Endothelial cell of umbilical vein (primary cell): ENCODE results near the gene AP1S2. TPM values are rescaled to one million over a fixed set of nuclear protein-coding genes. Genes with fewer than 3 reads are reported as not detected.

Source experiments
- BruUV-seq: library from RNA; stranded (reverse); fragments of 400-500 nt; replicated peaks from 2 replicates; lab custom pipeline; 2021; lab: Mats Ljungman, UMichigan
- CTCF ChIA-PET: fragments of 300-600, 350-600 bp; sonication (Branson Sonifier 250); formaldehyde crosslinking; loops from one replicate; lab custom pipeline; 2021; ENCODE audit warnings: antibody characterized with exemption, inconsistent platforms; lab: Charles Lee
- POLR2A ChIA-PET: fragments of 300-600, 350-600 bp; sonication (Branson Sonifier 250); formaldehyde crosslinking; loops from one replicate; lab custom pipeline; 2021; ENCODE audit warnings: antibody characterized with exemption, inconsistent platforms; lab: Charles Lee
- DNase-seq: peaks from one replicate; pipeline ENCODE4 v3.0.0-alpha.2; 2011; ENCODE audit warnings: low read depth, low spot score
- FAIRE-seq: peaks from 2 replicates; lab custom pipeline; 2011; peaks lifted over from hg19 to GRCh38; lab: Jason Lieb, UNC
- H2AFZ ChIP-seq: 2 replicates; pipeline ENCODE4 v1.6.0; 2012; ENCODE audit warnings: low read depth, low read length, control low read depth, inconsistent platforms
- H3K27ac ChIP-seq: 2 replicates; pipeline ENCODE4 v1.5.1; 2011; ENCODE audit warnings: low read depth, mild to moderate bottlenecking, control low read depth, low read length, moderate library complexity; ENCODE audit not compliant: insufficient read depth
- H3K27me3 ChIP-seq, 2 experiments: 2 replicates each; pipeline versions ENCODE4 v1.6.0 to v1.6.1; 2011; ENCODE audit warnings: low read length in 2 of 2, mixed read lengths in 1 of 2; ENCODE audit not compliant: control insufficient read depth in 2 of 2, insufficient read depth in 2 of 2
- H3K36me3 ChIP-seq, 2 experiments: 2 replicates in 1 of 2; 3 replicates in 1 of 2; pipeline ENCODE4 v1.5.1; 2011; ENCODE audit warnings: low read length in 2 of 2, mild to moderate bottlenecking in 1 of 2, moderate library complexity in 1 of 2; ENCODE audit not compliant: control insufficient read depth in 2 of 2, insufficient read depth in 2 of 2; ENCODE audit errors: extremely low read depth in 1 of 2
- H3K4me1 ChIP-seq: 3 replicates; pipeline ENCODE4 v1.5.1; 2011; ENCODE audit warnings: mild to moderate bottlenecking, low read length; ENCODE audit not compliant: control insufficient read depth, insufficient read depth; ENCODE audit errors: extremely low read depth
- H3K4me2 ChIP-seq: 2 replicates; pipeline ENCODE4 v1.6.1; 2011; ENCODE audit warnings: low read length, control low read depth, mixed read lengths; ENCODE audit not compliant: insufficient read depth
- H3K4me3 ChIP-seq, 3 experiments: fragments of 200-600 bp in 1 of 3; sonication (generic), shearing (Covaris generic) in 1 of 3; replicated peaks in 1 of 3; 2 replicates each; pipeline ENCODE4 v1.5.1; 2011 to 2016; ENCODE audit warnings: control low read depth in 3 of 3, low read length in 3 of 3, mild to moderate bottlenecking in 2 of 3, inconsistent platforms in 1 of 3, low read depth in 1 of 3, moderate library complexity in 1 of 3; ENCODE audit not compliant: insufficient read depth in 1 of 3
- H3K79me2 ChIP-seq: 2 replicates; pipeline ENCODE4 v1.6.0; 2012; ENCODE audit warnings: low read length, inconsistent platforms; ENCODE audit not compliant: control insufficient read depth, insufficient read depth
- H3K9ac ChIP-seq: replicated peaks from 2 replicates; pipeline ENCODE3; 2011; ENCODE audit warnings: low read length, control low read depth; ENCODE audit not compliant: insufficient read depth; ENCODE audit errors: extremely low read depth
- H3K9me1 ChIP-seq: replicated peaks from 3 replicates; pipeline ENCODE4 v1.6.0; 2011; ENCODE audit warnings: mild to moderate bottlenecking, low read length; ENCODE audit not compliant: control insufficient read depth, insufficient read depth; ENCODE audit errors: extremely low read depth
- H3K9me3 ChIP-seq: replicated peaks from 2 replicates; pipeline ENCODE4 v1.5.1; 2012; ENCODE audit warnings: low read length, inconsistent platforms; ENCODE audit not compliant: control insufficient read depth, insufficient read depth
- H4K20me1 ChIP-seq: replicated peaks from 2 replicates; pipeline ENCODE3; 2011; ENCODE audit warnings: mild to moderate bottlenecking, low read length; ENCODE audit not compliant: control insufficient read depth, insufficient read depth; ENCODE audit errors: extremely low read depth
- FOS ChIP-seq: IDR thresholded peaks from 2 replicates; pipeline ENCODE4 v1.6.1; 2011; ENCODE audit warnings: mild to moderate bottlenecking, low read length, moderate library complexity, borderline replicate concordance; ENCODE audit not compliant: insufficient read depth
- GATA2 ChIP-seq: IDR thresholded peaks from 2 replicates; pipeline ENCODE4 v1.7.0; 2011; ENCODE audit warnings: low read depth, mild to moderate bottlenecking, moderate library complexity, mixed read lengths, low read length; ENCODE audit not compliant: insufficient read length, insufficient read depth
- MYC ChIP-seq: IDR thresholded peaks from one replicate; pipeline ENCODE4 v1.6.1; 2011; ENCODE audit warnings: mild to moderate bottlenecking, low read depth, low read length
- POLR2A ChIP-seq: IDR thresholded peaks from 2 replicates; pipeline ENCODE4 v1.6.1; 2012; ENCODE audit warnings: low read depth, mild to moderate bottlenecking, control low read depth, low read length
- POLR2AphosphoS5 ChIP-seq: IDR thresholded peaks from 2 replicates; pipeline ENCODE4 v1.6.1; 2012; ENCODE audit warnings: low read depth, mild to moderate bottlenecking, control low read depth, low read length, moderate library complexity; ENCODE audit not compliant: insufficient read depth
- dilution Hi-C: fragments of 300-500 bp; cut with MboI; formaldehyde crosslinking; loops from one replicate; pipeline ENCODE4 v1.15.0; 2019; ENCODE audit warnings: low sequenced_read_pairs; ENCODE audit not compliant: extremely low pct_ligation_motif_present
- intact Hi-C: fragments of 100-400 bp; cut with micrococcal nuclease; formaldehyde crosslinking; loops from one replicate; pipeline ENCODE4 v1.10.0; 2022
- polyA plus RNA-seq, 4 experiments: library from polyadenylated mRNA; depleted of rRNA in 3 of 4; stranded (reverse) in 3 of 4; unstranded in 1 of 4; fragments of >200 nt; gene quantifications; 2 replicates each; pipeline versions ENCODE4 v1.2.1 to v1.2.3, GENCODE V29; 2011 to 2012; ENCODE audit warnings: missing spikeins in 1 of 4
- total RNA-seq: library from RNA; stranded (reverse); gene quantifications from 2 replicates; pipeline ENCODE4 v1.2.3, GENCODE V29; 2021
- TF ChIP-seq, protein P1 (sequence below): IDR thresholded peaks from 2 replicates; pipeline ENCODE4 v1.6.1; 2011; ENCODE audit not compliant: insufficient read depth, insufficient read length
- TF ChIP-seq, protein P2 (sequence below), 2 donors: IDR thresholded peaks; 1 replicate in 1 of 2; 2 replicates in 1 of 2; pipeline ENCODE4 v1.5.1; 2011; ENCODE audit warnings: low read length in 2 of 2, mild to moderate bottlenecking in 2 of 2, moderate library complexity in 2 of 2, control low read depth in 1 of 2, inconsistent platforms in 1 of 2, low read depth in 1 of 2; ENCODE audit not compliant: insufficient read depth in 1 of 2; ENCODE audit errors: extremely low read depth in 1 of 2

The AP1S2 gene
- total and polyA plus RNA-seq, 2 donors (not counting 3 experiments of a cell fraction or from before 2014, with no cell fraction given), result 21.0 to 37.3 TPM

DNA sequence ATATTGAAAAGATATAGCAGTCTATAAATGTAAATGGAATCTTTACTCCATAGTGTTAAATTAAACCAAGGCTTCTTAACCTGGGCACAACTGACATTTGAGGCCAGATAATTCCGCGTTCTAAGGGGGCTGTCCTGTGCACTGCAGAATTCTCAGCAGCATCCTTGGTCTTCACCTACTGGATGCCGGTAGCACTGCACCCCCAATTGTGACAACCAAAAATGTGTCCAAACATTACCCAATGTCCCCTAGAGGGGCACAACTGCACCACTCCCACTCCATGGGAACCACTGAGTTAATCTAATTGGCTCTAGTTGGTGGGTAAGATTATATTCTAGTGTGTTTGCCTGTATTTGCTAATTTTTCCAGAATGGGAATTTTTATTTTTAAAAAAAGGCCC lies 16.6 kb downstream of the AP1S2 start:
- H3K9me3 ChIP-seq, result no peaks in the 10 kb centered on the region
- no peak for DNase-seq
- ChIA-PET POLR2A (no interaction called here), CTCF (no interaction called here)
- H3K27me3 ChIP-seq, result no peaks in the 10 kb centered on the region
- H2AFZ ChIP-seq, result no peak overlapping the region
- FAIRE-seq, result no peak
- no peak overlapping the region for H3K27ac ChIP-seq
- H3K9me1 ChIP-seq, result no peaks in the 10 kb centered on the region
- TF ChIP-seq, protein P1, sequence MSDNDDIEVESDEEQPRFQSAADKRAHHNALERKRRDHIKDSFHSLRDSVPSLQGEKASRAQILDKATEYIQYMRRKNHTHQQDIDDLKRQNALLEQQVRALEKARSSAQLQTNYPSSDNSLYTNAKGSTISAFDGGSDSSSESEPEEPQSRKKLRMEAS, result no peak
- no peak for TF ChIP-seq POLR2AphosphoS5
- TF ChIP-seq, protein P2, sequence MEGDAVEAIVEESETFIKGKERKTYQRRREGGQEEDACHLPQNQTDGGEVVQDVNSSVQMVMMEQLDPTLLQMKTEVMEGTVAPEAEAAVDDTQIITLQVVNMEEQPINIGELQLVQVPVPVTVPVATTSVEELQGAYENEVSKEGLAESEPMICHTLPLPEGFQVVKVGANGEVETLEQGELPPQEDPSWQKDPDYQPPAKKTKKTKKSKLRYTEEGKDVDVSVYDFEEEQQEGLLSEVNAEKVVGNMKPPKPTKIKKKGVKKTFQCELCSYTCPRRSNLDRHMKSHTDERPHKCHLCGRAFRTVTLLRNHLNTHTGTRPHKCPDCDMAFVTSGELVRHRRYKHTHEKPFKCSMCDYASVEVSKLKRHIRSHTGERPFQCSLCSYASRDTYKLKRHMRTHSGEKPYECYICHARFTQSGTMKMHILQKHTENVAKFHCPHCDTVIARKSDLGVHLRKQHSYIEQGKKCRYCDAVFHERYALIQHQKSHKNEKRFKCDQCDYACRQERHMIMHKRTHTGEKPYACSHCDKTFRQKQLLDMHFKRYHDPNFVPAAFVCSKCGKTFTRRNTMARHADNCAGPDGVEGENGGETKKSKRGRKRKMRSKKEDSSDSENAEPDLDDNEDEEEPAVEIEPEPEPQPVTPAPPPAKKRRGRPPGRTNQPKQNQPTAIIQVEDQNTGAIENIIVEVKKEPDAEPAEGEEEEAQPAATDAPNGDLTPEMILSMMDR (IDR thresholded peaks at IDR 0.05; ENCODE audit: extremely low read depth in 1 of 2, insufficient read depth in 1 of 2, low read depth in 1 of 2, low read length in 2 of 2), result peak in 1 of 2 donors; percentile 2
- H3K36me3 ChIP-seq, result peaks cover 0 to 3% of the 10 kb centered on the region in 2 experiments
- H3K4me1 ChIP-seq, result no peaks in the 10 kb centered on the region
- H3K9ac ChIP-seq, result no peak overlapping the region
- intact Hi-C loops (no loop called here), dilution Hi-C loops (no loop called here)
- H3K4me3 ChIP-seq, result no peak overlapping the region
- H4K20me1 ChIP-seq, result no peaks in the 10 kb centered on the region
- no peaks in the 10 kb centered on the region for H3K79me2 ChIP-seq
- no TSS peak for BruUV-seq
- H3K4me2 ChIP-seq, result no peak overlapping the region

DNA sequence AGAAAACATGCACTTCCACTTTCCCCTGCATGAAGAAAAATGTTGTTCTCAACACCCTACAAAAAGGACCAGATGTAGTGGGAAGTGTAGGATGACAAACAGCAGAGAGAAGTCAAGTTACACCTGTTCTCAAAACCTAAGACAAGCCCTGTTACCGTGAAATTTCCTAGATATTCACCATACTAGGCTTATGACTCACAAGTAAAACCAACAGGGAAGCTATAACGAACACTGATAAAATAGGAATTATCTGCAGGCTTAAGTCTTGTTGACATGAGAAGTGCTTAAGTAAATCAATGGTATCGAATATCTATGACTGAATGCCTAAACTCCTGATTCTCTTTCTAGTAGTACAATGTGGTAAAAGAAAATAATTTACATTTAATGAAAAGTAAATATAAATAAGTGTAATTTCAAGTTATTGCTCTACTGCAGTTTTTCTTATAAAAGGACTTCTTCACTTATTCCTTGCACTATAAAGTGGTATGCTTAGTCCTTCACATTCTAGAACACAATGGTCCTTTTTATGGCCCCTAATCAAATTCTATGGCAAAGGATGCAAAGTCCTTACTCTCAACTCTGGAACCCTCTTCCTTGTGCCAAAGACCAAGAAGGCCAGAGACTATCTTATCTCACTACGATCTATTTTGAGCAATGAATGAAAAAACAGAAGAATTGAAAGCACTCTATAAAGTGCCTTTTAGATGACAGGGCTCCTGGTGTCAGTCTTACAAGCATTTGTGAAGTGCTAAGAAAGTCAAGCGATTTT lies 19.6 kb downstream of the AP1S2 start:
- no peak overlapping the region for H3K4me2 ChIP-seq
- no TSS peak for BruUV-seq
- H4K20me1 ChIP-seq, result no peaks in the 10 kb centered on the region
- no peaks in the 10 kb centered on the region for H3K36me3 ChIP-seq
- no peaks in the 10 kb centered on the region for H3K9me1 ChIP-seq
- ChIA-PET POLR2A (no interaction called here), CTCF (no interaction called here)
- dilution Hi-C loops (no loop called here), intact Hi-C loops (no loop called here)
- no peaks in the 10 kb centered on the region for H3K9me3 ChIP-seq
- H3K9ac ChIP-seq, result no peak overlapping the region
- H3K27ac ChIP-seq, result no peak overlapping the region
- no peak overlapping the region for H3K4me3 ChIP-seq
- FAIRE-seq, result no peak
- no peaks in the 10 kb centered on the region for H3K4me1 ChIP-seq
- no peak overlapping the region for H2AFZ ChIP-seq
- TF ChIP-seq, protein P1, result no peak
- TF ChIP-seq POLR2AphosphoS5 (no peak), GATA2 (no peak), FOS (no peak), POLR2A (no peak), MYC (no peak)
- TF ChIP-seq, protein P2 (IDR thresholded peaks at IDR 0.05; ENCODE audit: extremely low read depth in 1 of 2, insufficient read depth in 1 of 2, low read depth in 1 of 2, low read length in 2 of 2), result no peak
- H3K27me3 ChIP-seq, result no peaks in the 10 kb centered on the region
- no peak for DNase-seq
- no peaks in the 10 kb centered on the region for H3K79me2 ChIP-seq
